Small intestine (tissue), 7 donors: ENCODE data around the gene SPTA1. TPM values are rescaled to one million over a fixed set of nuclear protein-coding genes. Genes with fewer than 3 reads are reported as not detected.

Source experiments
- DNase-seq, 2 donors: peaks; one replicate each; pipeline versions ENCODE4 v3.0.0 to v3.0.0-alpha.2; 2013
- FAIRE-seq: peaks from 2 replicates; lab custom pipeline; 2012; peaks lifted over from hg19 to GRCh38; lab: Jason Lieb, UNC
- H3K27ac ChIP-seq, 3 donors: one replicate each; pipeline ENCODE4 v1.5.1; 2013; ENCODE audit warnings: low read length in 2 of 3, mild to moderate bottlenecking in 2 of 3, control low read depth in 1 of 3, inconsistent platforms in 1 of 3, low read depth in 1 of 3, moderate library complexity in 1 of 3
- H3K27me3 ChIP-seq, 3 donors: one replicate each; pipeline ENCODE4 v1.6.1; 2013; ENCODE audit warnings: low read length in 3 of 3, inconsistent platforms in 1 of 3; ENCODE audit not compliant: control insufficient read depth in 3 of 3, insufficient read depth in 3 of 3
- H3K36me3 ChIP-seq, 3 donors: one replicate each; pipeline ENCODE4 v1.6.1; 2013; ENCODE audit warnings: low read length in 3 of 3, inconsistent platforms in 1 of 3, low read depth in 1 of 3, mild to moderate bottlenecking in 1 of 3, moderate library complexity in 1 of 3; ENCODE audit not compliant: control insufficient read depth in 3 of 3, insufficient read depth in 2 of 3
- H3K4me1 ChIP-seq, 3 donors: one replicate each; pipeline ENCODE4 v1.6.1; 2013; ENCODE audit warnings: low read length in 2 of 3, inconsistent platforms in 1 of 3, low read depth in 1 of 3, mild to moderate bottlenecking in 1 of 3, moderate library complexity in 1 of 3; ENCODE audit not compliant: control insufficient read depth in 3 of 3, insufficient read depth in 2 of 3
- H3K4me3 ChIP-seq, 3 donors: one replicate each; pipeline ENCODE4 v1.5.1; 2013; ENCODE audit warnings: low read length in 3 of 3, control low read depth in 1 of 3, inconsistent platforms in 1 of 3, low read depth in 1 of 3, mild to moderate bottlenecking in 1 of 3, moderate library complexity in 1 of 3
- H3K9me3 ChIP-seq, 2 donors: one replicate each; pipeline ENCODE4 v1.6.1; 2013; ENCODE audit warnings: low read depth in 1 of 2, low read length in 1 of 2; ENCODE audit not compliant: control insufficient read depth in 2 of 2, insufficient read depth in 1 of 2
- WGBS, 3 donors: extraction: QIAGEN DNeasy Blood & Tissue Kit; methylation state at CpG; one replicate each; pipeline ENCODE4 v1.1.7; 2013; 5-methylcytosine and 5-hydroxymethylcytosine counted together
- polyA plus RNA-seq, 4 donors: library from polyadenylated mRNA; stranded (reverse) in 3 of 4; unstranded in 1 of 4; fragments of 200-250 nt in 3 of 4; fragments of 120-200 nt in 1 of 4; gene quantifications; one replicate each; pipeline versions ENCODE4 v1.2.1 to v1.2.3, GENCODE V29; 2013
- donor health status: healthy with polysubstance abuse.
- donor health status: control.
- donor health status: control.
- donor health status: Bipolar disorder and iron deficiency.
- donor health status: healthy.

SPTA1 gene
- polyA plus RNA-seq, 4 donors = under 0.01 to 0.30 TPM; not detected in 2

DNA sequence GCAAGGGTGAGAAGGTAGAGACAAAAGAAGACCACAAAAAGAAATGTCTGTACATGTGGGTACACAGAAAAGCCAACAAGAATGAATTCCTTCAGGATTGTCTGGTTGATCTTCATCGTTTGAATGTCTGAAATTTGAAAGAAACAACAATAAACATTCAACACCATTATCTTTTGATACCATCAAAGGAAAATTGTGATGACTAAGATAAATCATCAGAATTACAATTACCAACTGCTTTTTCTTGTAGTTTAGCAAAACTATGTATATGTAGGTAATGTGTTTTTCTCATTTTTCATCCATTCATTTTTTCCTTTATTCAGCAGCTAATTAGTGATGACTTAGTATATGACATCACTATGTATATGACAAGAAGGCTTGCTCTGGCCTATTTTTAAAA lies 106.8 kb downstream of the SPTA1 start, which contains the start of gene OR10X1:
Gene OR10X1, minus strand, starts transcription at position 167 of the 400 bp plus-strand sequence. Its CDS starts 0 bp downstream, at position 167.
- FAIRE-seq = no peak
- 55 to 69% (median 57%) methylated on average over 1 of the region's 1 CpG for WGBS, 3 donors
- no peaks in the 10 kb centered on the region for H3K4me1 ChIP-seq
- DNase-seq = no peak
- no peak within 1 kb of the TSS for H3K27ac ChIP-seq
- no peaks in the 10 kb centered on the region for H3K27me3 ChIP-seq
- no peaks in the 10 kb centered on the region for H3K36me3 ChIP-seq
- no peaks in the 10 kb centered on the region for H3K9me3 ChIP-seq
- H3K4me3 ChIP-seq = no peak within 1 kb of the TSS

DNA sequence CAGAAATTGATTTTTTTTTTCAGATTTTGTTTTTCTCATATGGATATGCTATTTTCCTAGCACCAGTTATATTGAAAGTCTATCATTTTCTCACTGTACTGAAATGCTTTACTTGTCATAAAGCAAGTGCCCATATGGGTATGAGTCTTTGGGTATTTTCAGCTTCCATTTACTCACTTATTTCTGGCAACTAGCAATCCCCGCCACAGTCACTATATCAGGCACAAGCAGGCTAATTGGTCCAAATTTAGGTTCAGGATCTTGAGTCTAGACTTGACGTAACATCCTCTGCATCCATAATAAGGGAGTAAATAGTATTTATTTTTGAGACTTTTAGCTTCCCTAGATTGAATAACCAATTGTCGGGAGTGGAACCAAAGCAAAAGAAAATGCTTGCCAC lies 109.0 kb downstream of the SPTA1 start:
- H3K4me1 ChIP-seq = no peaks in the 10 kb centered on the region
- H3K27ac ChIP-seq = no peak overlapping the region
- no peaks in the 10 kb centered on the region for H3K36me3 ChIP-seq
- H3K9me3 ChIP-seq = no peaks in the 10 kb centered on the region
- no peak for DNase-seq
- H3K4me3 ChIP-seq = no peak overlapping the region
- 83 to 90% (median 89%) methylated on average over 3 of the region's 3 CpGs for WGBS, 3 donors
- H3K27me3 ChIP-seq = no peaks in the 10 kb centered on the region
- no peak for FAIRE-seq

DNA sequence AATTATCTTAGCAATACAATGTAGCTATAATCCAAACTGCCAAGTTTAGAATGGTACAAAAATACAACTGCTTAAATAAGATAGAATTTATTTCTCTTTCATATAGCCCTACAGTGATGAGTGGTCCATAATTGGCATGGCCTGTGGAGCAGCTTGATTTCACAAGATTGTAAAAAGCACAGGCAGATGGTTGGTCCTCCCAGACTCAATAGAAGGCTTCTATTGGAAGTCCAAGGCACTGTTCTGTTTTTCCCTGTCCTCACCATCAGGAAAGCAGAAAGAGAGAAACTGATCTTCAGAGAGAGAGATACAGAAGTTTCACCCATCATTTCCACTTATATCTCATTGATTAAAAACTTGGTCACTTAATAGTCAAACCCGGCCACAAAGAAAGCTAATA lies 114.3 kb downstream of the SPTA1 start:
- FAIRE-seq = no peak
- H3K4me3 ChIP-seq = no peak overlapping the region
- no peaks in the 10 kb centered on the region for H3K27me3 ChIP-seq
- H3K27ac ChIP-seq = no peak overlapping the region
- DNase-seq = no peak
- no peaks in the 10 kb centered on the region for H3K4me1 ChIP-seq
- H3K9me3 ChIP-seq = no peaks in the 10 kb centered on the region
- 68 to 87% (median 72%) methylated on average over 1 of the region's 1 CpG for WGBS, 3 donors
- H3K36me3 ChIP-seq = no peaks in the 10 kb centered on the region

DNA sequence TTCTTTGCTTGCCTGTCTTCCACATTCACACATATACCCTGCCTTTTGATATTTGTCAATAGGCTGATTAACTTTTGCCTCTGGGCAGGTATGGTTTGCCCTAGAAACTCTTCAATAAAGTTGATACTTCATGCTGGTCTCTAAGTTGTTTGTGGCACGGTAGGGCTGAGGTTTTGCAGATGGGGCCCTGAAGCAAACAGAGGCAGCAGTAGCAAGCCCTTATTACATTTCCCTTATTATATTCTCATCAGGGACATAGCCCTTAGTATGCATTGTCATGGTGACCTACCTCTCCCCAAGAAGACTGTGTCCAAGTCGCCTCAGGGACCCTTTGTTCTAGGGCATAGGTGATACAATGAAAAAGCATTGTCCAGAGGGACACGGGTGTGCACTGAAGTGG lies 116.0 kb downstream of the SPTA1 start, which contains the start of gene OR6P1:
Gene OR6P1, minus strand, starts transcription at position 101 of the 400 bp plus-strand sequence. CDS start 6,976 bp downstream, outside the sequence.
- Histone ChIP-seq H3K9me3 (no peaks in the 10 kb centered on the region), H3K36me3 (no peaks in the 10 kb centered on the region), H3K4me3 (no peak within 1 kb of the TSS), H3K27me3 (no peaks in the 10 kb centered on the region), H3K4me1 (no peaks in the 10 kb centered on the region), H3K27ac (no peak within 1 kb of the TSS)
- FAIRE-seq (no peak), DNase-seq (no peak)
- 62 to 81% (median 75%) methylated on average over 3 of the region's 3 CpGs for WGBS, 3 donors

DNA sequence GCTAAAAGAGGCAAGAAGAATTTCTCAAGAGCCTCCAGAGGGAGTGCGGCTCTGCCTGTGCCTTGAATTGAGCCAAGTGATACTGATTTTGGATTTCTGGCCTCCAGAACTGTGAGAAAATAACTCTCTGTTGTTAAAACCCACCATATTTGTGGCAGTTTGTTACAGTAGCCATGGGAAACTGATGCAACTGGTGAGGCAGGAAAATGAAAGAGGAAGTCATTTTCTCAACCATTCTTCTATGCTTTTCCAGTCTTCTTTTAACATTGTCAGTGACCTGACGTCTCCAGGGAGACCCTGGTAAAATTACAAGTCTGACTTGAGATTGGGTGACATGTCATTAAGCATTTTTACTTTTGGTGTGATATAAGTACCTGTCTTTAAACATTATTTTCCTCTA lies 121.9 kb downstream of the SPTA1 start:
- WGBS, 3 donors = 61 to 65% (median 63%) methylated on average over 2 of the region's 2 CpGs
- H3K4me1 ChIP-seq = no peaks in the 10 kb centered on the region
- no peak for FAIRE-seq

DNA sequence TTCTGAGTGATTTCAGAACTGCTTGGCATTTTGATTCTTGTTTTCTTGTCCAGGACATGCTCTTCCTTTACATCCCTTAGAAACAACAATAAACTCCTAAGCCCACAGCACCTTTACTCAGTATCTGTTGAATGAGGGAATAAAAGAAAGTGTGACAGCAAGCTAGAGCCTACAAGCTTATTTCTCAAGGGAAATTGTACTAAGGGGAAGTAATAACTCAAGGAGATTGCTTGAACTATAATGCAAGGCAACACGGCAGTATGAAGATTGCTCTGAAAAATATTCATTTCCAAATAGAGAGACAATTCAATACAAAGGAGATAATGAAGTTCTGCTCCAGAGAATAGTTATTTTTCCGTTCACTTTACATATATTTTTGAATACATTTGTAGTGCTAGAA lies 122.7 kb downstream of the SPTA1 start:
- no peaks in the 10 kb centered on the region for H3K9me3 ChIP-seq
- no peak overlapping the region for H3K27ac ChIP-seq
- no peak for DNase-seq
- H3K36me3 ChIP-seq = no peaks in the 10 kb centered on the region
- H3K4me1 ChIP-seq = no peaks in the 10 kb centered on the region
- FAIRE-seq = no peak
- H3K4me3 ChIP-seq = no peak overlapping the region
- WGBS, 3 donors = 72 to 86% (median 80%) methylated on average over 2 of the region's 2 CpGs
- no peaks in the 10 kb centered on the region for H3K27me3 ChIP-seq

More for the DNA sequence above, 121.9 kb downstream of the SPTA1 start:
- Histone ChIP-seq H3K36me3 (no peaks in the 10 kb centered on the region), H3K9me3 (no peaks in the 10 kb centered on the region), H3K27me3 (no peaks in the 10 kb centered on the region), H3K4me3 (no peak overlapping the region), H3K27ac (no peak overlapping the region)
- DNase-seq = no peak

Other genes starting within 250 kb of the SPTA1 start
- not detected for gene OR10K1, start 224.9 kb downstream of the SPTA1 start, polyA plus RNA-seq
- not detected for gene OR10R2, start 214.5 kb downstream of the SPTA1 start, polyA plus RNA-seq
- gene OR6Y1, start 132.3 kb downstream of the SPTA1 start, polyA plus RNA-seq = not detected
- not detected for gene OR6P1, start 116.1 kb downstream of the SPTA1 start, polyA plus RNA-seq
- not detected for gene OR10X1, start 106.8 kb downstream of the SPTA1 start, polyA plus RNA-seq
- under 1 TPM in 1 of 4 donors, not detected in 3; under 0.01 TPM for gene OR10Z1, start 81.4 kb downstream of the SPTA1 start, polyA plus RNA-seq
- gene OR6K2, start 13.9 kb upstream of the SPTA1 start, polyA plus RNA-seq = not detected
- gene OR6K3, start 34.0 kb upstream of the SPTA1 start, polyA plus RNA-seq = not detected
- not detected for gene OR6K6, start 68.0 kb upstream of the SPTA1 start, polyA plus RNA-seq
- not detected for gene OR6N1, start 85.5 kb upstream of the SPTA1 start, polyA plus RNA-seq
- not detected for gene OR6N2, start 94.5 kb upstream of the SPTA1 start, polyA plus RNA-seq
- gene MNDA, start 144.6 kb upstream of the SPTA1 start, polyA plus RNA-seq = 1 to 10 TPM in 3 of 4 donors, under 1 TPM in 1; 0.89 to 3.3 (median 1.9) TPM
- gene PYHIN1, start 244.8 kb upstream of the SPTA1 start, polyA plus RNA-seq = under 1 TPM; 0.55 to 0.81 (median 0.68) TPM